H1 (cell line): Measurements from ENCODE around the gene DLG1. TPM values are rescaled to one million over a fixed set of nuclear protein-coding genes. Genes with fewer than 3 reads are reported as not detected.

ENCODE experiments used
- CTCF ChIA-PET: fragments of 300-600 bp; sonication (Branson Sonifier 250); formaldehyde crosslinking; loops from one replicate; lab custom pipeline; 2021; ENCODE audit not compliant: partially characterized antibody; lab: Charles Lee
- POLR2A ChIA-PET: fragments of 300-600 bp; sonication (Branson Sonifier 250); formaldehyde crosslinking; loops from one replicate; lab custom pipeline; 2021; ENCODE audit warnings: inconsistent platforms; ENCODE audit not compliant: partially characterized antibody; lab: Charles Lee
- DNase-seq, 2 experiments: peaks; one replicate each; pipeline versions ENCODE4 v3.0.0 to v3.0.0-alpha.2; 2010 to 2022; ENCODE audit warnings: low spot score in 2 of 2, low read depth in 1 of 2, mixed read lengths in 1 of 2
- FAIRE-seq: peaks from 2 replicates; lab custom pipeline; 2011; peaks lifted over from hg19 to GRCh38; lab: Jason Lieb, UNC
- H2AFZ ChIP-seq: 2 replicates; pipeline ENCODE4 v1.8.1; 2012; ENCODE audit warnings: low read length, inconsistent platforms
- H2AK5ac ChIP-seq: 2 replicates; pipeline ENCODE4 v1.6.1; 2013; ENCODE audit warnings: low read depth, low read length
- H2BK120ac ChIP-seq: replicated peaks from 2 replicates; pipeline ENCODE3; 2013; ENCODE audit warnings: low read depth, low read length, inconsistent platforms
- H2BK12ac ChIP-seq: 2 replicates; pipeline ENCODE4 v1.6.1; 2013; ENCODE audit warnings: low read depth, low read length
- H2BK15ac ChIP-seq: 2 replicates; pipeline ENCODE4 v1.6.1; 2013; ENCODE audit warnings: low read length
- H2BK20ac ChIP-seq: 2 replicates; pipeline ENCODE4 v1.6.1; 2013; ENCODE audit warnings: low read length
- H2BK5ac ChIP-seq: 2 replicates; pipeline ENCODE4 v1.6.1; 2013; ENCODE audit warnings: low read depth, low read length
- H3K14ac ChIP-seq: 2 replicates; pipeline ENCODE4 v1.6.1; 2013; ENCODE audit warnings: inconsistent platforms; ENCODE audit not compliant: insufficient read length
- H3K18ac ChIP-seq: 2 replicates; pipeline ENCODE4 v1.6.1; 2013; ENCODE audit warnings: low read length; ENCODE audit errors: extremely low read depth
- H3K23ac ChIP-seq: 2 replicates; pipeline ENCODE4 v1.6.1; 2013; ENCODE audit warnings: inconsistent platforms; ENCODE audit not compliant: insufficient read length
- H3K23me2 ChIP-seq: 2 replicates; pipeline ENCODE4 v1.6.1; 2013; ENCODE audit warnings: low read depth, low read length
- H3K27ac ChIP-seq: 2 replicates; pipeline ENCODE4 v1.6.1; 2011; ENCODE audit warnings: low read depth, low read length, inconsistent platforms
- H3K27me3 ChIP-seq, 4 experiments: replicated peaks in 1 of 4; 1 replicate in 1 of 4; 2 replicates in 3 of 4; pipeline versions ENCODE4 v1.6.1 to v1.8.1; 2011 to 2013; ENCODE audit warnings: low read length in 3 of 4, mild to moderate bottlenecking in 3 of 4, inconsistent platforms in 2 of 4, mixed read lengths in 2 of 4, moderate library complexity in 1 of 4; ENCODE audit not compliant: control insufficient read depth in 3 of 4, insufficient read depth in 3 of 4; ENCODE audit errors: extremely low read depth in 1 of 4
- H3K36me3 ChIP-seq, 4 experiments: 2 replicates each; pipeline versions ENCODE4 v1.6.1 to v1.8.1; 2011 to 2013; ENCODE audit warnings: mild to moderate bottlenecking in 4 of 4, low read length in 3 of 4, moderate library complexity in 2 of 4, control low read depth in 1 of 4, inconsistent platforms in 1 of 4; ENCODE audit not compliant: insufficient read depth in 4 of 4, control insufficient read depth in 2 of 4
- H3K4ac ChIP-seq: replicated peaks from 2 replicates; pipeline ENCODE3; 2013; ENCODE audit warnings: low read length, low read depth, mixed read lengths, inconsistent platforms; ENCODE audit not compliant: insufficient read length
- H3K4me1 ChIP-seq, 4 experiments: replicated peaks in 1 of 4; 1 replicate in 1 of 4; 2 replicates in 3 of 4; pipeline versions ENCODE4 v1.6.1 to v1.8.1; 2011 to 2013; ENCODE audit warnings: low read length in 3 of 4, inconsistent platforms in 2 of 4, mixed read lengths in 1 of 4; ENCODE audit not compliant: insufficient read depth in 4 of 4, control insufficient read depth in 3 of 4
- H3K4me2 ChIP-seq, 2 experiments: 2 replicates each; pipeline versions ENCODE4 v1.6.1 to v1.8.1; 2011 to 2013; ENCODE audit warnings: low read depth in 2 of 2, low read length in 2 of 2, control low read depth in 1 of 2, inconsistent platforms in 1 of 2, mild to moderate bottlenecking in 1 of 2; ENCODE audit not compliant: insufficient read depth in 1 of 2
- H3K4me3 ChIP-seq, 4 experiments: fragments of 200-600, 300-600 bp in 1 of 4; sonication (generic), shearing (Covaris generic), sonication (Bioruptor Twin) in 1 of 4; 2 replicates each; pipeline versions ENCODE4 v1.5.1 to v1.8.1; 2011 to 2016; ENCODE audit warnings: low read length in 4 of 4, low read depth in 3 of 4, control low read depth in 2 of 4, inconsistent platforms in 2 of 4, mild to moderate bottlenecking in 2 of 4, mixed read lengths in 1 of 4, moderate library complexity in 1 of 4; ENCODE audit not compliant: insufficient read depth in 2 of 4; ENCODE audit errors: extremely low read depth in 1 of 4
- H3K56ac ChIP-seq: replicated peaks from 2 replicates; pipeline ENCODE3; 2013; ENCODE audit warnings: low read depth, mild to moderate bottlenecking, mixed read lengths, low read length, inconsistent platforms; ENCODE audit not compliant: insufficient read length
- H3K79me1 ChIP-seq: 2 replicates; pipeline ENCODE4 v1.6.1; 2013; ENCODE audit warnings: low read depth, low read length, control low read depth
- H3K79me2 ChIP-seq, 2 experiments: 2 replicates each; pipeline versions ENCODE4 v1.6.1 to v1.8.1; 2012 to 2013; ENCODE audit warnings: low read length in 2 of 2, mild to moderate bottlenecking in 2 of 2, inconsistent platforms in 1 of 2; ENCODE audit not compliant: insufficient read depth in 2 of 2, control insufficient read depth in 1 of 2
- H3K9ac ChIP-seq, 4 experiments: replicated peaks in 1 of 4; 1 replicate in 1 of 4; 2 replicates in 3 of 4; pipeline versions ENCODE4 v1.6.1 to v1.8.1; 2011 to 2013; ENCODE audit warnings: low read depth in 3 of 4, low read length in 3 of 4, control low read depth in 2 of 4, mild to moderate bottlenecking in 2 of 4, moderate library complexity in 2 of 4, inconsistent platforms in 1 of 4; ENCODE audit errors: extremely low read depth in 1 of 4
- H3K9me3 ChIP-seq, 2 experiments: 2 replicates each; pipeline versions ENCODE4 v1.6.1 to v1.8.1; 2012 to 2013; ENCODE audit warnings: mild to moderate bottlenecking in 2 of 2, moderate library complexity in 2 of 2, control low read depth in 1 of 2, inconsistent platforms in 1 of 2, low read depth in 1 of 2, low read length in 1 of 2, mixed read lengths in 1 of 2; ENCODE audit not compliant: insufficient read depth in 2 of 2
- H4K20me1 ChIP-seq, 2 experiments: replicated peaks in 1 of 2; 2 replicates each; pipeline versions ENCODE3 to v1.8.1; 2011 to 2013; ENCODE audit warnings: inconsistent platforms in 2 of 2, low read length in 2 of 2, mild to moderate bottlenecking in 1 of 2; ENCODE audit not compliant: insufficient read depth in 2 of 2, control insufficient read depth in 1 of 2
- H4K5ac ChIP-seq: 2 replicates; pipeline ENCODE4 v1.6.1; 2013; ENCODE audit warnings: low read length, low read depth, mixed read lengths, inconsistent platforms; ENCODE audit not compliant: insufficient read length
- H4K8ac ChIP-seq: 2 replicates; pipeline ENCODE4 v1.8.0; 2013; ENCODE audit warnings: mild to moderate bottlenecking, moderate library complexity, low read length, inconsistent platforms; ENCODE audit not compliant: insufficient read depth; ENCODE audit errors: extremely low read depth
- H4K91ac ChIP-seq: replicated peaks from 2 replicates; pipeline ENCODE3; 2013; ENCODE audit warnings: low read length, mixed read lengths, inconsistent platforms; ENCODE audit not compliant: insufficient read length
- ASH2L ChIP-seq: fragments of 200-600, 300-600 bp; sonication (generic); IDR thresholded peaks from one replicate; pipeline ENCODE4 v1.7.1; 2017; ENCODE audit warnings: low read length
- CBX5 ChIP-seq: fragments of 300-800, 300-1000 bp; sonication (generic); IDR thresholded peaks from 2 replicates; pipeline ENCODE4 v1.7.1; 2016; ENCODE audit warnings: antibody characterized with exemption, low read length, low read depth
- CEBPB ChIP-seq: IDR thresholded peaks from 2 replicates; pipeline ENCODE4 v1.6.1; 2012; ENCODE audit warnings: low read depth, low read length
- GABPA ChIP-seq: IDR thresholded peaks from 2 replicates; pipeline ENCODE4 v1.6.1; 2011; ENCODE audit warnings: mild to moderate bottlenecking, low read length, moderate library complexity, borderline replicate concordance; ENCODE audit not compliant: insufficient read depth
- JUND ChIP-seq: IDR thresholded peaks from 2 replicates; pipeline ENCODE4 v1.6.1; 2011; ENCODE audit warnings: mild to moderate bottlenecking, improper control_type of control experiment, low read length
- NRF1 ChIP-seq: IDR thresholded peaks from 2 replicates; pipeline ENCODE4 v1.6.1; 2011; ENCODE audit warnings: mild to moderate bottlenecking, low read depth, low read length, improper control_type of control experiment
- SUZ12 ChIP-seq: fragments of 200-600 bp; sonication (generic); IDR thresholded peaks from 2 replicates; pipeline ENCODE4 v1.6.1; 2012; ENCODE audit warnings: mild to moderate bottlenecking, inconsistent platforms, low read length, moderate library complexity, mixed read lengths
- YY1 ChIP-seq: IDR thresholded peaks from 2 replicates; pipeline ENCODE4 v1.6.1; 2011; ENCODE audit warnings: low read depth, mild to moderate bottlenecking, low read length
- WGBS, 2 experiments: shearing (Covaris generic) in 1 of 2; methylation state at CpG; one replicate each; pipeline versions ENCODE4 v1.1.6 to v1.1.7; 2013 to 2015; ENCODE audit warnings: low lambda C conversion rate in 2 of 2, mixed read lengths in 2 of 2, inconsistent platforms in 1 of 2, low coverage in 1 of 2, missing lambda C conversion rate in 1 of 2; ENCODE audit not compliant: insufficient replicate concordance in 2 of 2, insufficient coverage in 1 of 2, insufficient read length in 1 of 2; ENCODE audit errors: extremely low coverage in 1 of 2, missing lambda C conversion rate in 1 of 2; 5-methylcytosine and 5-hydroxymethylcytosine counted together
- polyA plus RNA-seq, 7 experiments: library from polyadenylated mRNA; depleted of rRNA in 3 of 7; stranded (reverse) in 5 of 7; unstranded in 2 of 7; fragments of >200 nt in 5 of 7; fragments of 200-250 nt in 2 of 7; gene quantifications; 1 replicate in 5 of 7; 2 replicates in 1 of 7; 4 replicates in 1 of 7; pipeline versions ENCODE4 v1.2.1 to v1.2.3, GENCODE V29; 2011 to 2013; ENCODE audit warnings: missing spikeins in 2 of 7, mixed read lengths in 2 of 7
- total RNA-seq: library from RNA; stranded (reverse); fragmentation: NEBNext Ultra II Directional; extraction: Animal tissue kit (Norgen Biotek cat#: 25700); gene quantifications from 2 replicates; pipeline ENCODE4 v1.2.1, GENCODE V29; 2021
- TF ChIP-seq, protein P1 (sequence below), 3 experiments: IDR thresholded peaks; 1 replicate in 2 of 3; 2 replicates in 1 of 3; pipeline versions ENCODE4 v1.5.1 to v1.6.1; 2011; ENCODE audit warnings: low read length in 3 of 3, mild to moderate bottlenecking in 3 of 3, inconsistent platforms in 2 of 3, low read depth in 1 of 3, moderate library complexity in 1 of 3; ENCODE audit not compliant: insufficient read depth in 1 of 3; ENCODE audit errors: control extremely low read depth in 1 of 3

The DLG1 gene
- total and polyA plus RNA-seq, 2 of the 8 experiments (the other 6 are each of a cell fraction or from before 2014, with no cell fraction given), result 13.4 to 78.8 TPM

- no peak overlapping the region for H3K23ac ChIP-seq
- H4K8ac ChIP-seq, result no peak overlapping the region
- H3K9ac ChIP-seq, result peak overlapping the region in 2 of 4 experiments; percentile 48 to 65; a peak in 4 of 7 replicates
- no peaks in the 10 kb centered on the region for H3K23me2 ChIP-seq
- no peaks in the 10 kb centered on the region for H3K27me3 ChIP-seq
- FAIRE-seq (peak; percentile 92), DNase-seq (no peak)
- H4K5ac ChIP-seq, result no peak overlapping the region
- no peak overlapping the region for H2BK12ac ChIP-seq
- peaks cover 0 to 8% (median 0%) of the 10 kb centered on the region in 4 experiments; a peak in 2 of 8 replicates for H3K36me3 ChIP-seq
- H4K91ac ChIP-seq, result no peak overlapping the region
- no peak overlapping the region for H2AK5ac ChIP-seq
- peaks cover under 1 to 3% of the 10 kb centered on the region in 2 experiments for H4K20me1 ChIP-seq
- H3K4me2 ChIP-seq, result peak overlapping the region in 1 of 2 experiments; percentile 39; a peak in 3 of 4 replicates
- no peak overlapping the region for H2BK120ac ChIP-seq
- 48% methylated on average over 7 of the region's 7 CpGs; no CpG with 5 or more reads in 1 of the 2 experiments for WGBS, 2 experiments
- H3K14ac ChIP-seq, result no peak overlapping the region
- peaks cover 11% of the 10 kb centered on the region for H3K79me1 ChIP-seq
- peaks cover 7 to 84% of the 10 kb centered on the region in 2 experiments for H3K79me2 ChIP-seq
- peaks cover 1 to 22% (median 8%) of the 10 kb centered on the region in 4 experiments; a peak in 4 of 7 replicates for H3K4me1 ChIP-seq
- peak overlapping the region; percentile 91 for H2BK5ac ChIP-seq
- H3K4me3 ChIP-seq, result peak overlapping the region in 1 of 4 experiments; percentile 0; a peak in 1 of 8 replicates
- no peak overlapping the region for H2BK15ac ChIP-seq
- H3K4ac ChIP-seq, result no peak overlapping the region
- H3K27ac ChIP-seq, result peak overlapping the region; percentile 82
- no peak overlapping the region for H2AFZ ChIP-seq
- no peak overlapping the region for H2BK20ac ChIP-seq
- no peak overlapping the region for H3K18ac ChIP-seq
- POLR2A ChIA-PET, result interaction anchor here (0.9 kb wide), 1 partner anchor 19 kb away, joined by 3 read pairs; no protein-coding TSS in a partner anchor
- CTCF ChIA-PET, result interaction anchor here (1.3 to 5.7 kb wide), 3 partner anchors 14 to 259 kb away, joined by 3 to 52 read pairs (median 11); no protein-coding TSS in a partner anchor
- H3K56ac ChIP-seq, result no peak overlapping the region
- H3K9me3 ChIP-seq, result no peaks in the 10 kb centered on the region; a peak in 1 of 4 replicates
- TF ChIP-seq SUZ12, result no peak
- TF ChIP-seq CEBPB, result peak; percentile 70
- no peak for TF ChIP-seq NRF1
- TF ChIP-seq GABPA, result no peak
- TF ChIP-seq ASH2L, result peak; percentile 67
- TF ChIP-seq CBX5, result no peak
- TF ChIP-seq YY1, result no peak
- TF ChIP-seq, protein P1, sequence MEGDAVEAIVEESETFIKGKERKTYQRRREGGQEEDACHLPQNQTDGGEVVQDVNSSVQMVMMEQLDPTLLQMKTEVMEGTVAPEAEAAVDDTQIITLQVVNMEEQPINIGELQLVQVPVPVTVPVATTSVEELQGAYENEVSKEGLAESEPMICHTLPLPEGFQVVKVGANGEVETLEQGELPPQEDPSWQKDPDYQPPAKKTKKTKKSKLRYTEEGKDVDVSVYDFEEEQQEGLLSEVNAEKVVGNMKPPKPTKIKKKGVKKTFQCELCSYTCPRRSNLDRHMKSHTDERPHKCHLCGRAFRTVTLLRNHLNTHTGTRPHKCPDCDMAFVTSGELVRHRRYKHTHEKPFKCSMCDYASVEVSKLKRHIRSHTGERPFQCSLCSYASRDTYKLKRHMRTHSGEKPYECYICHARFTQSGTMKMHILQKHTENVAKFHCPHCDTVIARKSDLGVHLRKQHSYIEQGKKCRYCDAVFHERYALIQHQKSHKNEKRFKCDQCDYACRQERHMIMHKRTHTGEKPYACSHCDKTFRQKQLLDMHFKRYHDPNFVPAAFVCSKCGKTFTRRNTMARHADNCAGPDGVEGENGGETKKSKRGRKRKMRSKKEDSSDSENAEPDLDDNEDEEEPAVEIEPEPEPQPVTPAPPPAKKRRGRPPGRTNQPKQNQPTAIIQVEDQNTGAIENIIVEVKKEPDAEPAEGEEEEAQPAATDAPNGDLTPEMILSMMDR (IDR thresholded peaks at IDR 0.05; ENCODE audit: control extremely low read depth in 1 of 3, insufficient read depth in 1 of 3, low read depth in 1 of 3, low read length in 3 of 3), result no peak
- TF ChIP-seq JUND, result peak; percentile 10; the same call in 1 of the 2 replicates
These were observed 55.5 kb downstream of the DLG1 start for GRCh38 chr3:197242784-197243432.
